SU-DHL-6 (cell line): ENCODE measurements around the gene CNPY3.

Experiments used
- EZH2phosphoT487 ChIP-seq: fragments of 200-600 bp; sonication (generic), shearing (Covaris generic); conservative IDR thresholded peaks from 2 replicates; pipeline ENCODE4 v1.6.1; 2018; ENCODE audit warnings: mild to moderate bottlenecking, antibody characterized with exemption, low read length, moderate library complexity, mixed read lengths
- TF ChIP-seq, protein P1 (sequence below): fragments of 200-600 bp; sonication (generic); IDR thresholded peaks from one replicate; pipeline ENCODE4 v1.5.1; 2017; ENCODE audit warnings: antibody characterized with exemption, mild to moderate bottlenecking, low read length, moderate library complexity; ENCODE audit not compliant: insufficient read depth, poor library complexity, severe bottlenecking

GRCh38 chr6:42974919-42975505, 45.7 kb downstream of the CNPY3 start:
- TF ChIP-seq, protein P1, sequence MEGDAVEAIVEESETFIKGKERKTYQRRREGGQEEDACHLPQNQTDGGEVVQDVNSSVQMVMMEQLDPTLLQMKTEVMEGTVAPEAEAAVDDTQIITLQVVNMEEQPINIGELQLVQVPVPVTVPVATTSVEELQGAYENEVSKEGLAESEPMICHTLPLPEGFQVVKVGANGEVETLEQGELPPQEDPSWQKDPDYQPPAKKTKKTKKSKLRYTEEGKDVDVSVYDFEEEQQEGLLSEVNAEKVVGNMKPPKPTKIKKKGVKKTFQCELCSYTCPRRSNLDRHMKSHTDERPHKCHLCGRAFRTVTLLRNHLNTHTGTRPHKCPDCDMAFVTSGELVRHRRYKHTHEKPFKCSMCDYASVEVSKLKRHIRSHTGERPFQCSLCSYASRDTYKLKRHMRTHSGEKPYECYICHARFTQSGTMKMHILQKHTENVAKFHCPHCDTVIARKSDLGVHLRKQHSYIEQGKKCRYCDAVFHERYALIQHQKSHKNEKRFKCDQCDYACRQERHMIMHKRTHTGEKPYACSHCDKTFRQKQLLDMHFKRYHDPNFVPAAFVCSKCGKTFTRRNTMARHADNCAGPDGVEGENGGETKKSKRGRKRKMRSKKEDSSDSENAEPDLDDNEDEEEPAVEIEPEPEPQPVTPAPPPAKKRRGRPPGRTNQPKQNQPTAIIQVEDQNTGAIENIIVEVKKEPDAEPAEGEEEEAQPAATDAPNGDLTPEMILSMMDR: no peak
- no peak for TF ChIP-seq EZH2phosphoT487
